SK-N-SH treated with all-trans-retinoic acid at 6 μM for 48 hours (cell line): ENCODE data around the gene GLT6D1.

Experiments
- ATAC-seq: fragments of 200-7000 bp; cut with Tn5 transposase; 3 replicates; pipeline ENCODE4 v1.9.1; 2020; ENCODE audit warnings: mild to moderate bottlenecking, moderate library complexity
- ARNTL ChIP-seq: fragments of 450-650 bp; formaldehyde crosslinking; IDR thresholded peaks from 2 replicates; pipeline ENCODE4 v1.5.0; 2020; ENCODE audit warnings: low read depth, mild to moderate bottlenecking, moderate library complexity, borderline replicate concordance
- BACH2 ChIP-seq: fragments of 250-450 bp; sonication (Bioruptor Pico); IDR thresholded peaks from 2 replicates; pipeline ENCODE4 v1.9.0; 2021; ENCODE audit warnings: mild to moderate bottlenecking, borderline replicate concordance
- CREB5 ChIP-seq: fragments of 250-450 bp; sonication (Bioruptor Pico); IDR thresholded peaks from 2 replicates; pipeline ENCODE4 v1.5.1; 2020; ENCODE audit warnings: low read depth, mild to moderate bottlenecking, moderate library complexity
- CSDC2 ChIP-seq: fragments of 250-450 bp; sonication (Bioruptor Pico); IDR thresholded peaks from 2 replicates; pipeline ENCODE4 v1.5.0; 2020; ENCODE audit warnings: mild to moderate bottlenecking, moderate library complexity
- ESRRG ChIP-seq: fragments of 250-450 bp; sonication (Bioruptor Pico); IDR thresholded peaks from 2 replicates; pipeline ENCODE4 v1.6.1; 2021; ENCODE audit warnings: mild to moderate bottlenecking
- ISL1 ChIP-seq: fragments of 250-450 bp; sonication (Bioruptor Pico); IDR thresholded peaks from 2 replicates; pipeline ENCODE4 v2.1.2; 2022; ENCODE audit warnings: mild to moderate bottlenecking, moderate library complexity
- OSR1 ChIP-seq: fragments of 250-450 bp; sonication (Bioruptor Pico); IDR thresholded peaks from 2 replicates; pipeline ENCODE4 v1.8.0; 2022; ENCODE audit warnings: moderate library complexity, mild to moderate bottlenecking, inconsistent platforms
- PATZ1 ChIP-seq: fragments of 250-450 bp; sonication (Bioruptor Pico); IDR thresholded peaks from 2 replicates; pipeline ENCODE4 v1.8.0; 2020; ENCODE audit warnings: mild to moderate bottlenecking, moderate library complexity, borderline replicate concordance
- POU6F1 ChIP-seq: fragments of 250-450 bp; sonication (Bioruptor Pico); IDR thresholded peaks from 2 replicates; pipeline ENCODE4 v1.8.0; 2021; ENCODE audit warnings: low read depth, mild to moderate bottlenecking, moderate library complexity, borderline replicate concordance
- PPARA ChIP-seq: fragments of 250-450 bp; sonication (Bioruptor Pico); IDR thresholded peaks from 2 replicates; pipeline ENCODE4 v1.5.0; 2020; ENCODE audit warnings: mild to moderate bottlenecking, borderline replicate concordance
- RARB ChIP-seq: fragments of 250-450 bp; sonication (Bioruptor Pico); IDR thresholded peaks from 2 replicates; pipeline ENCODE4 v1.8.0; 2021; ENCODE audit warnings: mild to moderate bottlenecking, moderate library complexity
- SNAI2 ChIP-seq: fragments of 250-450 bp; sonication (Bioruptor Pico); IDR thresholded peaks from 2 replicates; pipeline ENCODE4 v1.5.0; 2020; ENCODE audit warnings: mild to moderate bottlenecking, moderate library complexity
- TCF4 ChIP-seq: fragments of 250-450 bp; sonication (Bioruptor Pico); IDR thresholded peaks from 2 replicates; pipeline ENCODE4 v1.8.0; 2021; ENCODE audit warnings: mild to moderate bottlenecking, moderate library complexity, borderline replicate concordance
- TOX ChIP-seq: fragments of 250-450 bp; sonication (Bioruptor Pico); IDR thresholded peaks from 2 replicates; pipeline ENCODE4 v1.8.0; 2021; ENCODE audit warnings: mild to moderate bottlenecking, moderate library complexity, borderline replicate concordance
- ZC3H10 ChIP-seq: fragments of 250-450 bp; sonication (Bioruptor Pico); IDR thresholded peaks from 2 replicates; pipeline ENCODE4 v1.5.1; 2021; ENCODE audit warnings: mild to moderate bottlenecking, moderate library complexity
- ZFP3 ChIP-seq: fragments of 250-450 bp; sonication (Bioruptor Pico); IDR thresholded peaks from 2 replicates; pipeline ENCODE4 v1.5.0; 2020; ENCODE audit warnings: mild to moderate bottlenecking, moderate library complexity
- ZFP30 ChIP-seq: fragments of 450-650 bp; formaldehyde crosslinking; IDR thresholded peaks from 2 replicates; pipeline ENCODE4 v1.5.0; 2022; ENCODE audit warnings: mild to moderate bottlenecking, moderate library complexity
- ZNF565 ChIP-seq: fragments of 450-650 bp; formaldehyde crosslinking; conservative IDR thresholded peaks from 2 replicates; pipeline ENCODE4 v1.5.0; 2020; ENCODE audit warnings: low read depth, mild to moderate bottlenecking, moderate library complexity
- ZNF70 ChIP-seq: fragments of 450-650 bp; formaldehyde crosslinking; IDR thresholded peaks from 2 replicates; pipeline ENCODE4 v1.5.0; 2020; ENCODE audit warnings: mild to moderate bottlenecking, moderate library complexity
- ZNF8 ChIP-seq: fragments of 450-650 bp; formaldehyde crosslinking; IDR thresholded peaks from 2 replicates; pipeline ENCODE4 v1.5.0; 2020; ENCODE audit warnings: mild to moderate bottlenecking, moderate library complexity
- TF ChIP-seq, protein P1 (sequence below): fragments of 250-450 bp; sonication (Bioruptor Pico); IDR thresholded peaks from 2 replicates; pipeline ENCODE4 v1.5.0; 2020; ENCODE audit warnings: mild to moderate bottlenecking, moderate library complexity
- TF ChIP-seq, protein P2 (sequence below): fragments of 250-450 bp; sonication (Bioruptor Pico); IDR thresholded peaks from 2 replicates; pipeline ENCODE4 v1.5.1; 2021; ENCODE audit warnings: mild to moderate bottlenecking, moderate library complexity

GLT6D1 gene

DNA sequence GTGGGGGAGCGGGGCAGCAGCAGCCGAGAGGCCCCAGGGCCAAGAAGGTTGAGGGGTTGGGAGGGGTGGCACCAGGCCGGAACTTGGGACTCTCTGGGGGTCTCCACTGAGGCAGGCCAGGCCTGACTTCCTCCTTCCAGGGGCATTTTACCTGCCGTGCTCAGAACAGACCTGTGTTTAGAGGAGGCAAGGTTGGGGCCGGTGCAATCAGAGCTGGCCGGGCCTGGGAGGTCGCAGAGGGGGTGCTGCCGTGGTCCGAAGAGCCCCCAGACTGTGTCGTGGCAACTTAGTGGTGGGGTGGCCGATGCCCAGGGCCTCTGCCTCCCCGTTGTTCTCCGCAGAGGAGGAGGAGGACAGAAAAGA, 21.8 kb downstream of the GLT6D1 start:
- no peak for TF ChIP-seq ESRRG (CRISPR knock-in tag)
- TF ChIP-seq ZFP3 (CRISPR knock-in tag) = no peak
- no peak for TF ChIP-seq POU6F1 (CRISPR knock-in tag)
- no peak for TF ChIP-seq ZFP30
- no peak for TF ChIP-seq PATZ1
- no peak for TF ChIP-seq ZC3H10 (CRISPR knock-in tag)
- TF ChIP-seq CSDC2 (CRISPR knock-in tag) = no peak
- TF ChIP-seq SNAI2 (CRISPR knock-in tag) = no peak
- TF ChIP-seq ZNF565 = no peak
- no peak for TF ChIP-seq RARB (CRISPR knock-in tag)
- TF ChIP-seq, protein P1, sequence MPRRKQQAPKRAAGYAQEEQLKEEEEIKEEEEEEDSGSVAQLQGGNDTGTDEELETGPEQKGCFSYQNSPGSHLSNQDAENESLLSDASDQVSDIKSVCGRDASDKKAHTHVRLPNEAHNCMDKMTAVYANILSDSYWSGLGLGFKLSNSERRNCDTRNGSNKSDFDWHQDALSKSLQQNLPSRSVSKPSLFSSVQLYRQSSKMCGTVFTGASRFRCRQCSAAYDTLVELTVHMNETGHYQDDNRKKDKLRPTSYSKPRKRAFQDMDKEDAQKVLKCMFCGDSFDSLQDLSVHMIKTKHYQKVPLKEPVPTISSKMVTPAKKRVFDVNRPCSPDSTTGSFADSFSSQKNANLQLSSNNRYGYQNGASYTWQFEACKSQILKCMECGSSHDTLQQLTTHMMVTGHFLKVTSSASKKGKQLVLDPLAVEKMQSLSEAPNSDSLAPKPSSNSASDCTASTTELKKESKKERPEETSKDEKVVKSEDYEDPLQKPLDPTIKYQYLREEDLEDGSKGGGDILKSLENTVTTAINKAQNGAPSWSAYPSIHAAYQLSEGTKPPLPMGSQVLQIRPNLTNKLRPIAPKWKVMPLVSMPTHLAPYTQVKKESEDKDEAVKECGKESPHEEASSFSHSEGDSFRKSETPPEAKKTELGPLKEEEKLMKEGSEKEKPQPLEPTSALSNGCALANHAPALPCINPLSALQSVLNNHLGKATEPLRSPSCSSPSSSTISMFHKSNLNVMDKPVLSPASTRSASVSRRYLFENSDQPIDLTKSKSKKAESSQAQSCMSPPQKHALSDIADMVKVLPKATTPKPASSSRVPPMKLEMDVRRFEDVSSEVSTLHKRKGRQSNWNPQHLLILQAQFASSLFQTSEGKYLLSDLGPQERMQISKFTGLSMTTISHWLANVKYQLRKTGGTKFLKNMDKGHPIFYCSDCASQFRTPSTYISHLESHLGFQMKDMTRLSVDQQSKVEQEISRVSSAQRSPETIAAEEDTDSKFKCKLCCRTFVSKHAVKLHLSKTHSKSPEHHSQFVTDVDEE (CRISPR knock-in tag) = no peak
- no peak for TF ChIP-seq TCF4 (CRISPR knock-in tag)
- no peak for TF ChIP-seq CREB5 (CRISPR knock-in tag)
- no peak for TF ChIP-seq OSR1
- TF ChIP-seq ARNTL (CRISPR knock-in tag) = no peak
- no peak for TF ChIP-seq ISL1 (CRISPR knock-in tag)
- no peak for TF ChIP-seq BACH2
- TF ChIP-seq TOX (CRISPR knock-in tag) = no peak
- no peak for TF ChIP-seq ZNF70 (CRISPR knock-in tag)
- no peak for TF ChIP-seq ZNF8 (CRISPR knock-in tag)
- no peak for ATAC-seq

DNA sequence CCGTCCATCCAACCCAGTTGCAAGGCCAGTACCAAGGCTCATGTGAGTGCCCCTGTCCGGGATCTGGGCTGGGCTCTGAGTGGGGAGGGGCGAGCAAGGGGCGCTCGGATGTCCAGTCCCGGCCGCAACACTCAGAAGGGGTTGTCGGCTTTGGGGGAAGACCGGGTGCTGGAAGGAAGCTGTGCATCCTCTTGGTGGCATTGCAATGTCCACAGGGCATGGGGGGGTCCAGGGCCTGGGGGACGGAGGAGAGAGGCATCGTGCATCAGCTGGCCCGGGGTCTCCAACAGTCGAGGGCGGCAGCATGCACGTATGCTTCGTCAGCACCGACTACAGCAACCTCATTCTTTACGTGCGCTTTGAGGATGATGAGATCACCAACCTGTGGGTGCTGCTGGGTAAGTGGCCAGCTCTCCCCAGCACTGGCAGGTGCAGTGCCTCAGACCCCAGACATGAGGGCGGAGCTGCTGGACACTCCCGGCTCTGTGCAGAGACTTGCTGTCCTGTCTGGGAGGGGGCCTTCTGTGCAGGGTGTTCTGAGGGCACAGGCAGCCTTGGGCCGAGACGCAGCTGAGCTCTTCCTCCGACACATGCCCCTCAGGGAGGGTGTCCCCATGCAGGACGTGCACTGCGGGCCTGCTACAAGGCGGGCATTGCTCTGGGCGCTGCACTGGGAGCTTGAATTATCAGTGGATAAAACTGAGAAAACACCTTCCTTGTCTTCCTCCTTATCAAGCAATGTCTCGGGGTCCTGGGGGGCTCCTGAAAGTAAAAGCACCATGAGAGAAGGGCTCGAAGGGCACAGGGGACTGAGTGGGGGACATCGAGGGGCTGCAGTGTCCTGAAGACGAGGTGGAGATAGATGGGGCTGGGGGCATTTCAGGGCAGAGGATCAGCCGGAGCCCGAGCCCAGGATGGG, 22.5 kb downstream of the GLT6D1 start:
- TF ChIP-seq CSDC2 (CRISPR knock-in tag) (no peak), ZFP30 (no peak), BACH2 (no peak), ESRRG (CRISPR knock-in tag) (no peak), ZFP3 (CRISPR knock-in tag) (no peak), PPARA (no peak), TCF4 (CRISPR knock-in tag) (no peak), ZC3H10 (CRISPR knock-in tag) (no peak), RARB (CRISPR knock-in tag) (no peak), ZNF8 (CRISPR knock-in tag) (no peak), ISL1 (CRISPR knock-in tag) (no peak), OSR1 (no peak), ZNF565 (no peak), CREB5 (CRISPR knock-in tag) (no peak), POU6F1 (CRISPR knock-in tag) (no peak), SNAI2 (CRISPR knock-in tag) (no peak), TOX (CRISPR knock-in tag) (no peak)
- TF ChIP-seq, protein P2, sequence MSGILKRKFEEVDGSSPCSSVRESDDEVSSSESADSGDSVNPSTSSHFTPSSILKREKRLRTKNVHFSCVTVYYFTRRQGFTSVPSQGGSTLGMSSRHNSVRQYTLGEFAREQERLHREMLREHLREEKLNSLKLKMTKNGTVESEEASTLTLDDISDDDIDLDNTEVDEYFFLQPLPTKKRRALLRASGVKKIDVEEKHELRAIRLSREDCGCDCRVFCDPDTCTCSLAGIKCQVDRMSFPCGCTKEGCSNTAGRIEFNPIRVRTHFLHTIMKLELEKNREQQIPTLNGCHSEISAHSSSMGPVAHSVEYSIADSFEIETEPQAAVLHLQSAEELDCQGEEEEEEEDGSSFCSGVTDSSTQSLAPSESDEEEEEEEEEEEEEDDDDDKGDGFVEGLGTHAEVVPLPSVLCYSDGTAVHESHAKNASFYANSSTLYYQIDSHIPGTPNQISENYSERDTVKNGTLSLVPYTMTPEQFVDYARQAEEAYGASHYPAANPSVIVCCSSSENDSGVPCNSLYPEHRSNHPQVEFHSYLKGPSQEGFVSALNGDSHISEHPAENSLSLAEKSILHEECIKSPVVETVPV (CRISPR knock-in tag) = no peak
- ATAC-seq = no peak
